Spleen (tissue), 13 donors: Measurements from ENCODE around the gene SPATA31A5. TPM values are rescaled to one million over a fixed set of nuclear protein-coding genes. Genes with fewer than 3 reads are reported as not detected.
"Not testable (repeated sequence)": the region's sequence is repeated elsewhere in the genome, so short reads cannot be mapped to it uniquely, and the experiment has no call there.

Experiments used
- DNase-seq: peaks from one replicate; pipeline ENCODE4 v3.0.0-alpha.2; 2020
- H3K27ac ChIP-seq, 8 donors: fragments of 200-600 bp; sonication (generic) in 7 of 8; 1 replicate in 4 of 8; 2 replicates in 4 of 8; pipeline versions ENCODE4 v1.5.0 to v1.8.0; 2016 to 2021; ENCODE audit warnings: inconsistent platforms in 4 of 8, mild to moderate bottlenecking in 4 of 8, moderate library complexity in 1 of 8
- H3K27me3 ChIP-seq, 7 donors: fragments of 200-600 bp; sonication (generic) in 6 of 7; replicated peaks in 1 of 7; 1 replicate in 4 of 7; 2 replicates in 3 of 7; pipeline versions ENCODE4 v1.5.0 to v1.8.0; 2016 to 2021; ENCODE audit warnings: inconsistent platforms in 3 of 7, mild to moderate bottlenecking in 1 of 7
- H3K36me3 ChIP-seq, 6 donors: fragments of 200-600 bp; sonication (generic) in 5 of 6; 1 replicate in 4 of 6; 2 replicates in 2 of 6; pipeline versions ENCODE4 v1.5.0 to v1.8.0; 2016 to 2021; ENCODE audit warnings: inconsistent platforms in 2 of 6
- H3K4me1 ChIP-seq, 6 donors: fragments of 200-600 bp; sonication (generic) in 5 of 6; 1 replicate in 3 of 6; 2 replicates in 3 of 6; pipeline versions ENCODE4 v1.5.0 to v1.8.0; 2016 to 2021; ENCODE audit warnings: inconsistent platforms in 3 of 6
- H3K4me3 ChIP-seq, 8 donors: fragments of 200-600 bp; sonication (generic) in 7 of 8; 1 replicate in 4 of 8; 2 replicates in 4 of 8; pipeline versions ENCODE4 v1.5.0 to v1.8.0; 2016 to 2021; ENCODE audit warnings: inconsistent platforms in 4 of 8, mild to moderate bottlenecking in 4 of 8, moderate library complexity in 2 of 8
- H3K9me3 ChIP-seq, 8 donors: fragments of 200-600 bp; sonication (generic) in 7 of 8; 1 replicate in 4 of 8; 2 replicates in 4 of 8; pipeline versions ENCODE4 v1.5.0 to v1.8.0; 2016 to 2021; ENCODE audit warnings: inconsistent platforms in 4 of 8
- WGBS, 5 donors: extraction: QIAGEN DNeasy Blood & Tissue Kit in 3 of 5; methylation state at CpG; one replicate each; pipeline versions ENCODE4 v1.1.5 to v1.1.7; 2013 to 2018; 5-methylcytosine and 5-hydroxymethylcytosine counted together
- intact Hi-C: fragments of 100-400 bp; cut with DNase I; formaldehyde crosslinking; loops from one replicate; pipeline ENCODE4 v1.15.0; 2023; ENCODE audit warnings: low total_unique reads
- long read RNA-seq, 2 donors: transcript quantifications; one replicate each; lab custom pipeline, GENCODE V29; 2026
- polyA plus RNA-seq, 3 donors: library from polyadenylated mRNA; stranded (reverse); fragments of 200-250 nt; gene quantifications; one replicate each; pipeline ENCODE4 v1.2.1, GENCODE V29; 2013
- small RNA-seq, 4 donors: library from RNA; depleted of rRNA; stranded (forward); fragments of <200 nt; gene quantifications; one replicate each; pipeline ENCODE3, GENCODE V24; 2016
- total RNA-seq, 7 donors: library from RNA; depleted of rRNA in 3 of 7; stranded (reverse); fragments of >200 nt in 3 of 7; fragmentation: NEBNext Ultra II Directional in 4 of 7; extraction: Animal tissue kit (Norgen Biotek cat#: 25700) in 4 of 7; gene quantifications; one replicate each; pipeline versions ENCODE4 v1.1.0 to v1.2.1, GENCODE V29; 2016 to 2021
- donor health status: healthy with polysubstance abuse.
- donor health status: DM: no; HTN: no; CAD: no; lungs with moderate emphysema.
- donor health status: DM: no; HTN: no; CAD: no.
- donor health status: Bipolar disorder and iron deficiency.
- donor health status: healthy.
- donor health status: DM: no; HTN: no; CAD: no.
- donor health status: DM: yes; HTN: yes; CAD: no.

SPATA31A5 gene
- total RNA-seq = not detected
- polyA plus RNA-seq = not detected
- long read RNA-seq, donor 1 = 0 reads
- long read RNA-seq, donor 2 = 0 reads

GRCh38 chr9:60914107-60914506 lies at the start of gene SPATA31A5:
Gene SPATA31A5 (plus strand): TSS chr9:60914407. CDS start chr9:60914436, 29 bp downstream.
- intact Hi-C loops, H3K4me3 ChIP-seq, H3K27ac ChIP-seq, DNase-seq, H3K36me3 ChIP-seq, H3K9me3 ChIP-seq, H3K4me1 ChIP-seq, H3K27me3 ChIP-seq: not testable (repeated sequence)
- WGBS, 5 donors = no CpG with 5 or more reads among the region's 7 CpGs

- H3K27ac ChIP-seq, H3K4me3 ChIP-seq, H3K9me3 ChIP-seq, H3K4me1 ChIP-seq, H3K36me3 ChIP-seq, DNase-seq, intact Hi-C loops, H3K27me3 ChIP-seq: not testable (repeated sequence)
- no CpG with 5 or more reads among the region's 1 CpG for WGBS, 5 donors
These were observed 48.8 kb downstream of the SPATA31A5 start for GRCh38 chr9:60962990-60963350.

- DNase-seq, H3K27ac ChIP-seq, H3K27me3 ChIP-seq, H3K4me3 ChIP-seq, H3K36me3 ChIP-seq, H3K9me3 ChIP-seq, H3K4me1 ChIP-seq, intact Hi-C loops: not testable (repeated sequence)
These were observed 52.2 kb downstream of the SPATA31A5 start for GRCh38 chr9:60966382-60966781.

Small RNA genes within 50 kb of the gene (small RNA-seq; reads per million reads assigned to genes)
- gene AL590491.3 = 0 reads per million in 4 donors
